HL-60 (cell line): ENCODE measurements around the gene PGAP6.
"Not testable (repeated sequence)": the region's sequence is repeated elsewhere in the genome, so short reads cannot be mapped to it uniquely, and the experiment has no call there.

ENCODE experiments used
- DNase-seq, 2 experiments: peaks; one replicate each; pipeline ENCODE4 v3.0.0-alpha.2; 2010 to 2020; ENCODE audit warnings: low read depth in 1 of 2, low spot score in 1 of 2
- H3K27ac ChIP-seq: fragments of 250-450 bp; sonication (Bioruptor Pico); replicated peaks from 2 replicates; pipeline ENCODE4 v1.5.1; 2020; ENCODE audit warnings: mild to moderate bottlenecking, moderate library complexity
- H3K27me3 ChIP-seq: fragments of 250-450 bp; sonication (Bioruptor Pico); 2 replicates; pipeline ENCODE4 v1.5.1; 2021; ENCODE audit warnings: mild to moderate bottlenecking, moderate library complexity; ENCODE audit not compliant: insufficient read depth, poor library complexity, severe bottlenecking
- H3K4me3 ChIP-seq: replicated peaks from 2 replicates; pipeline ENCODE4 v1.5.1; 2011; ENCODE audit warnings: mild to moderate bottlenecking, control low read depth, low read length; ENCODE audit not compliant: insufficient read depth
- GABPA ChIP-seq: IDR thresholded peaks from 2 replicates; pipeline ENCODE4 v1.6.1; 2012; ENCODE audit warnings: low read depth
- POLR2AphosphoS5 ChIP-seq: IDR thresholded peaks from 2 replicates; pipeline ENCODE4 v1.6.1; 2012; ENCODE audit warnings: low read depth
- SPI1 ChIP-seq: IDR thresholded peaks from 2 replicates; pipeline ENCODE4 v1.6.1; 2012; ENCODE audit warnings: low read depth, mild to moderate bottlenecking, borderline replicate concordance
- TF ChIP-seq, protein P1 (sequence below): IDR thresholded peaks from one replicate; pipeline ENCODE4 v1.5.1; 2011; ENCODE audit warnings: low read length, control low read depth, inconsistent platforms; ENCODE audit not compliant: insufficient read depth
- TF ChIP-seq, protein P2 (sequence below): IDR thresholded peaks from 2 replicates; pipeline ENCODE4 v1.6.1; 2012; ENCODE audit warnings: low read depth; ENCODE audit not compliant: insufficient replicate concordance

The PGAP6 gene

DNA sequence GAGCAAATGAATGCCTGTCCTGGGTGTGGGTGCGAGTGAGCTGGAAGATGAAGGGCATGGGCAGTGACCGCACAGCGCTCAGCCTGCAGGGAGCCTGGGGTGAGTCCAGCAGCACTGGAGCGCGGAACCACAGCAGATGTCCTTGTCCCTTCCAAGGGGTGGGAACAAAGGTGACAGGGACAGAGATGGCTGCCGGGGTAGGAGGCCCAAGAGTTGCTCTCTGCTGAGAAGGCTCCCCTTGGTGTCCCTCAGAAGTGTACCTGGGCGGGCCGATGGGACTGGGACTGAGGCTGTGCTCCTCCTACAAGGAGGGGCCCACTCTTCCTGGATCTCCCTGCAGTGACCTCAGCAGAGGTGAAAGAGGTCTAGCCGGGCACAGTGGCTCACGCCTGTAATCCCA, 7.6 kb upstream of the PGAP6 start:
- Histone ChIP-seq H3K27ac (no peak overlapping the region), H3K4me3 (no peak overlapping the region)

DNA sequence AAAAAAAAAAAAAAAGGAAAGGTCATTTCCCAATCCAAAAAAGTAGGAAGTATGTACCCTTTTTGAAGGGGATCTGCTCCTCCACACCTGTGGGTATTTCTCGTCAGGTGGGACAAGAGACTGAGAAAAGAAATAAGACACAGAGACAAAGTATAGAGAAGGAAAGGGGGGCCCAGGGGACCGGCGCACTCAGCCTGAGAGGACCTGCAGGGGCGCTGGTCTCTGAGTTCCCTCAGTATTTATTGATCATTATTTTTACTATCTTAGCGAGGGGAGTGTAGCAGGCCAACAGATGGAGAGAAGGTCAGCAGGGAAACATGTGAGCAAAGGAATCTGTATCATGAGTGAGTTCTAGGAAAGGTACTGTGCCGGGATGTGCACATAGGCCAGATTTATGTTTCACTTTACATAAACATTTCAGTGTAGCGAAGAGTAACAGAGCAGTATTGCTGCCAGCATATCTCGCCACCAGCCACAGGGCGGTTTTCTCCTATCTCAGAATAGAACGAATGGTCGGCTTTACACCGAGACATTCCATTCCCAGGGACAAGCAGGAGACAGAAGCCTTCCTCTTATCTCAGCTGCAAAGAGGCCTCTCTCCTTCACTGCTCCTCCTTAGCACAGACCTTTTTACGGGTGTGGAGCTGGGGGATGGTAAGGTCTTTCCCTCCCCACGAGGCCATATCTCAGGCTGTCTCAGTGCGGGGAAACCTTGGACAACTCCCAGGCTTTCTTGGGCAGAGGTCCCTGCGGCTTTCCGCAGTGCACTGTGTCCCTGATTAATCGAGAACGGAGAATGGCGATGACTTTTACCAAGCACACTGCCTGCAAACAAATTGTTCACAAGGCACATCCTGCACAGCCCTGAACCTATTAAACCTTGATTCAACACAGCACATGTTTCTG, 6.2 kb upstream of the PGAP6 start:
- DNase-seq, H3K27me3 ChIP-seq, H3K27ac ChIP-seq, H3K4me3 ChIP-seq: not testable (repeated sequence)

More for the DNA sequence above, 7.6 kb upstream of the PGAP6 start:
- no peaks in the 10 kb centered on the region for H3K27me3 ChIP-seq
- no peak for TF ChIP-seq GABPA
- TF ChIP-seq, protein P1, sequence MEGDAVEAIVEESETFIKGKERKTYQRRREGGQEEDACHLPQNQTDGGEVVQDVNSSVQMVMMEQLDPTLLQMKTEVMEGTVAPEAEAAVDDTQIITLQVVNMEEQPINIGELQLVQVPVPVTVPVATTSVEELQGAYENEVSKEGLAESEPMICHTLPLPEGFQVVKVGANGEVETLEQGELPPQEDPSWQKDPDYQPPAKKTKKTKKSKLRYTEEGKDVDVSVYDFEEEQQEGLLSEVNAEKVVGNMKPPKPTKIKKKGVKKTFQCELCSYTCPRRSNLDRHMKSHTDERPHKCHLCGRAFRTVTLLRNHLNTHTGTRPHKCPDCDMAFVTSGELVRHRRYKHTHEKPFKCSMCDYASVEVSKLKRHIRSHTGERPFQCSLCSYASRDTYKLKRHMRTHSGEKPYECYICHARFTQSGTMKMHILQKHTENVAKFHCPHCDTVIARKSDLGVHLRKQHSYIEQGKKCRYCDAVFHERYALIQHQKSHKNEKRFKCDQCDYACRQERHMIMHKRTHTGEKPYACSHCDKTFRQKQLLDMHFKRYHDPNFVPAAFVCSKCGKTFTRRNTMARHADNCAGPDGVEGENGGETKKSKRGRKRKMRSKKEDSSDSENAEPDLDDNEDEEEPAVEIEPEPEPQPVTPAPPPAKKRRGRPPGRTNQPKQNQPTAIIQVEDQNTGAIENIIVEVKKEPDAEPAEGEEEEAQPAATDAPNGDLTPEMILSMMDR = no peak
- no peak for DNase-seq

DNA sequence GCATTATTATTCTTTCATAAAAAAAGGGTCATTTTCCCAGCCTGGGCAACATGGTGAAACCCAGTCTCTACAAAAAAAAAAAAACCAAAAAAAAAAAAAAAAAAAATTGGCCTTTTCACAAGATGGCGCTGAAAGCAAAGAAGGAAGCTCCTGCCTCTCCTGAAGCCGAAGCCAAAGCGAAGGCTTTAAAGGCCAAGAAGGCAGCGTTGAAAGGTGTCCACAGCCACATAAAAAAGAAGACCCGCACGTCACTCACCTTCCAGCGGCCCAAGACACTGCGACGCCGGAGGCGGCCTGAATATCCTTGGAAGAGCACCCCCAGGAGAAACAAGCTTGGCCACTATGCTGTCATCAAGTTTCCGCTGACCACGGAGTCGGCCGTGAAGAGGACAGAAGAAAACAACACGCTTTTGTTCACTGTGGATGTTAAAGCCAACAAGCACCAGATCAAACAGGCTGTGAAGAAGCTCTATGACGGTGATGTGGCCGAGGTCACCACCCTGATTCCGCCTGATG, 4.9 kb upstream of the PGAP6 start:
- TF ChIP-seq, protein P1 = no peak
- TF ChIP-seq, protein P2, sequence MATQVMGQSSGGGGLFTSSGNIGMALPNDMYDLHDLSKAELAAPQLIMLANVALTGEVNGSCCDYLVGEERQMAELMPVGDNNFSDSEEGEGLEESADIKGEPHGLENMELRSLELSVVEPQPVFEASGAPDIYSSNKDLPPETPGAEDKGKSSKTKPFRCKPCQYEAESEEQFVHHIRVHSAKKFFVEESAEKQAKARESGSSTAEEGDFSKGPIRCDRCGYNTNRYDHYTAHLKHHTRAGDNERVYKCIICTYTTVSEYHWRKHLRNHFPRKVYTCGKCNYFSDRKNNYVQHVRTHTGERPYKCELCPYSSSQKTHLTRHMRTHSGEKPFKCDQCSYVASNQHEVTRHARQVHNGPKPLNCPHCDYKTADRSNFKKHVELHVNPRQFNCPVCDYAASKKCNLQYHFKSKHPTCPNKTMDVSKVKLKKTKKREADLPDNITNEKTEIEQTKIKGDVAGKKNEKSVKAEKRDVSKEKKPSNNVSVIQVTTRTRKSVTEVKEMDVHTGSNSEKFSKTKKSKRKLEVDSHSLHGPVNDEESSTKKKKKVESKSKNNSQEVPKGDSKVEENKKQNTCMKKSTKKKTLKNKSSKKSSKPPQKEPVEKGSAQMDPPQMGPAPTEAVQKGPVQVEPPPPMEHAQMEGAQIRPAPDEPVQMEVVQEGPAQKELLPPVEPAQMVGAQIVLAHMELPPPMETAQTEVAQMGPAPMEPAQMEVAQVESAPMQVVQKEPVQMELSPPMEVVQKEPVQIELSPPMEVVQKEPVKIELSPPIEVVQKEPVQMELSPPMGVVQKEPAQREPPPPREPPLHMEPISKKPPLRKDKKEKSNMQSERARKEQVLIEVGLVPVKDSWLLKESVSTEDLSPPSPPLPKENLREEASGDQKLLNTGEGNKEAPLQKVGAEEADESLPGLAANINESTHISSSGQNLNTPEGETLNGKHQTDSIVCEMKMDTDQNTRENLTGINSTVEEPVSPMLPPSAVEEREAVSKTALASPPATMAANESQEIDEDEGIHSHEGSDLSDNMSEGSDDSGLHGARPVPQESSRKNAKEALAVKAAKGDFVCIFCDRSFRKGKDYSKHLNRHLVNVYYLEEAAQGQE = no peak
- TF ChIP-seq GABPA (no peak), SPI1 (no peak), POLR2AphosphoS5 (no peak)
- no peak overlapping the region for H3K27ac ChIP-seq
- no peaks in the 10 kb centered on the region for H3K27me3 ChIP-seq
- no peak for DNase-seq
- no peak overlapping the region for H3K4me3 ChIP-seq

DNA sequence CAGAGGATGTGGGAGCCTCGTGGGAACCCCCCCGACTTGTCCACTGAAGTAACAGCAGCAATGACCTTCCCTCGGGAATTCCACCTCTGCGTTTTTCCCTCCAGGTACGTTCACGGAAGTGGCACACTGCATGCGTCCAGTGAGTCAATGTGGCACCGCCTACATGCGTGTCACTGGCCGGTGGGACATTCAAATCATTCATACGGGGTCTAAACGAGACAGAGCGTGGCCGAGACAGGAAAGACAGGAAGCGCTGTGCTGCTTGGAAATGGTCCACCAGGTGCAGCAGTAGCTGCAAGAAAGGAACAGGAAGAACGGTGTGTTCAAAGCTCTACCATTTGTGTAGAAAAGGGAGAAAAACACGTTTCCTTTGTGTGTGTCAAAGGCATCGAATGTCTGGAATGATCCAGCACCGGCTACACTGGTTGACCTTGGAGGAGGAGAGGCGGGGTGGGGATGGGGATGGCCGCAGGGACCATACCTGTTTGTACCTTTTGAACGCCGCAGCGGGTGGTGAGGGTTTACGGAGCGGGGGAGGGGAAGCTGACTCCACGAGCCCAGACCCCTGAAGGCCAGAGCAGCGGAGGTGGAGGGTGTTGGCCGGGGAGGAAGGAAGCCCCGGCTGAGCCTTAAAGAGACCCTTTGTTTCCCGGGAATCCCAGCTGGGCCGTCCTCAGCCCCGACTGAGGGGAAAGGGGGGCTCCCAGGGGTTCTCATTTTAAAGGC, 1.7 kb upstream of the PGAP6 start:
- TF ChIP-seq GABPA (no peak), SPI1 (no peak), POLR2AphosphoS5 (no peak)
- TF ChIP-seq, protein P2 = no peak
- TF ChIP-seq, protein P1 = no peak
- no peak for DNase-seq
- Histone ChIP-seq H3K27ac (peak overlapping the region; percentile 64), H3K4me3 (no peak overlapping the region), H3K27me3 (no peaks in the 10 kb centered on the region)
